ENCODE results near the gene MEF2A.

The MEF2A gene

DNA sequence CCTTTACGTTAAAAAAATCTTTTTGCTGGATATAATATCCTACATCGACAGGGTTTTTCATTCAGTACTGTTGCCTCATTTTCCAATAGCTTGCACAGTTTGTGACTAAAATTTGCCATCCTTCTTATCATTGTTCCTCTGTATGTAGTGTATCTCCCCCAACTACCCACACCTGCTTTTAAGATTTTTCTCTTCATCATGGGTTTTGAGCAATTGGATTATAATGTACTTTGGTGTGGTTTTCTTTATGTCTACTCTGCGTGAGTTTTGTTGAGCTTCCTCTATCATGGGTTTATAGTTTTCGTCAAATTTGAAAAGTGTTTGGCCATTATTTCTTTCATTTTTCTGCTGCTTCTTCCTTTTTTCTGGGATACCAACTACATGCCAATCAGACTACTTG lies 39.6 kb upstream of the MEF2A start:
- Histone ChIP-seq H3K36me3 (ENCODE audit: control insufficient read depth in 2 of 2, insufficient read depth in 1 of 2, low read length in 2 of 2) (no peaks in the 10 kb centered on the region), H3K4me1 (ENCODE audit: control insufficient read depth, insufficient read depth, low read length) (no peaks in the 10 kb centered on the region), H3K9me3 (ENCODE audit: control insufficient read depth, insufficient read depth, low read depth, low read length) (no peaks in the 10 kb centered on the region), H3K27ac (ENCODE audit: extremely low read depth, low read depth, low read length) (no peak overlapping the region), H3K4me3 (ENCODE audit: low read depth, low read length) (no peak overlapping the region)
- POLR2A ChIA-PET, result no interaction called here
- TF ChIP-seq ZNF37A (tag by site-specific recombination; IDR thresholded peaks at IDR 0.05) (no peak), ZNF645 (tag by site-specific recombination; IDR thresholded peaks at IDR 0.05) (no peak), ZNF174 (tag by site-specific recombination; IDR thresholded peaks at IDR 0.05) (no peak), ZNF404 (tag by site-specific recombination; IDR thresholded peaks at IDR 0.05) (no peak), ZNF677 (tag by site-specific recombination; IDR thresholded peaks at IDR 0.05) (no peak), ZNF837 (tag by site-specific recombination; IDR thresholded peaks at IDR 0.05) (no peak), PRDM1 (tag by site-specific recombination; IDR thresholded peaks at IDR 0.05) (no peak), ZBTB6 (tag by site-specific recombination; IDR thresholded peaks at IDR 0.05) (no peak), ZNF585B (tag by site-specific recombination; IDR thresholded peaks at IDR 0.05) (no peak), WT1 (tag by site-specific recombination; IDR thresholded peaks at IDR 0.05) (no peak)
- CTCF ChIA-PET, result interaction anchor here (0.7 kb wide), 1 partner anchor 230 kb away, joined by 3 read pairs; no protein-coding TSS in a partner anchor

DNA sequence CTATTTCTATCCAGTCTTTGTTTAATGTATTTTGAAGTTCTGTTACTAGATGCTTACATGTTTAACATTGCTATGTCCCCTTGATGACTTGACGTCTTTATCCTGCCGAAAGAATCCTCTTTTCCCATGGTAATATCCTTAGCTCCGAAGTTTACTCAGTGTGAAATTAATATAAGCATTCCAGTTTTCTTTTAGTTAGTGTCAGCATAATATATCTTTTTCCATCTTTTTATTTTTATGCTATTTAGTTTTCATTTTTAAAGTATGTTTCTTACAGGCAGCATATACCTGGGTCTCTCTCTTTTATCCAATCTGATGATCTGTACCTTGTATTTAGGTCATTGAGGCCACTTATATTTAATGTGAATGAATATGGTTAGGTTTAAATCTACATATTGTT lies 39.1 kb upstream of the MEF2A start:
- H3K4me1 ChIP-seq (ENCODE audit: control insufficient read depth, insufficient read depth, low read length), result no peaks in the 10 kb centered on the region
- no peaks in the 10 kb centered on the region for H3K36me3 ChIP-seq (ENCODE audit: control insufficient read depth in 2 of 2, insufficient read depth in 1 of 2, low read length in 2 of 2)
- CTCF ChIA-PET, result interaction anchor here (0.7 kb wide), 1 partner anchor 229 kb away, joined by 3 read pairs; no protein-coding TSS in a partner anchor
- H3K27ac ChIP-seq (ENCODE audit: extremely low read depth, low read depth, low read length), result no peak overlapping the region
- H3K4me3 ChIP-seq (ENCODE audit: low read depth, low read length), result no peak overlapping the region
- TF ChIP-seq, protein P1, sequence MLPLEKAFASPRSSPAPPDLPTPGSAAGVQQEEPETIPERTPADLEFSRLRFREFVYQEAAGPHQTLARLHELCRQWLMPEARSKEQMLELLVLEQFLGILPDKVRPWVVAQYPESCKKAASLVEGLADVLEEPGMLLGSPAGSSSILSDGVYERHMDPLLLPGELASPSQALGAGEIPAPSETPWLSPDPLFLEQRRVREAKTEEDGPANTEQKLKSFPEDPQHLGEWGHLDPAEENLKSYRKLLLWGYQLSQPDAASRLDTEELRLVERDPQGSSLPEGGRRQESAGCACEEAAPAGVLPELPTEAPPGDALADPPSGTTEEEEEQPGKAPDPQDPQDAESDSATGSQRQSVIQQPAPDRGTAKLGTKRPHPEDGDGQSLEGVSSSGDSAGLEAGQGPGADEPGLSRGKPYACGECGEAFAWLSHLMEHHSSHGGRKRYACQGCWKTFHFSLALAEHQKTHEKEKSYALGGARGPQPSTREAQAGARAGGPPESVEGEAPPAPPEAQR (tag by site-specific recombination; IDR thresholded peaks at IDR 0.05), result no peak
- TF ChIP-seq MYNN (tag by site-specific recombination; IDR thresholded peaks at IDR 0.05; ENCODE audit: borderline replicate concordance) (no peak), ZNF416 (tag by site-specific recombination; IDR thresholded peaks at IDR 0.05) (no peak), ZNF24 (tag by site-specific recombination; IDR thresholded peaks at IDR 0.05) (no peak), ZNF341 (tag by site-specific recombination; IDR thresholded peaks at IDR 0.05; ENCODE audit: low read depth) (no peak), ZNF138 (tag by site-specific recombination; IDR thresholded peaks at IDR 0.05; ENCODE audit: borderline replicate concordance) (no peak), ZSCAN23 (tag by site-specific recombination; IDR thresholded peaks at IDR 0.05) (no peak), ZNF791 (tag by site-specific recombination; IDR thresholded peaks at IDR 0.05) (no peak), ZNF48 (tag by site-specific recombination; IDR thresholded peaks at IDR 0.05) (no peak)
- TF ChIP-seq, protein P2, sequence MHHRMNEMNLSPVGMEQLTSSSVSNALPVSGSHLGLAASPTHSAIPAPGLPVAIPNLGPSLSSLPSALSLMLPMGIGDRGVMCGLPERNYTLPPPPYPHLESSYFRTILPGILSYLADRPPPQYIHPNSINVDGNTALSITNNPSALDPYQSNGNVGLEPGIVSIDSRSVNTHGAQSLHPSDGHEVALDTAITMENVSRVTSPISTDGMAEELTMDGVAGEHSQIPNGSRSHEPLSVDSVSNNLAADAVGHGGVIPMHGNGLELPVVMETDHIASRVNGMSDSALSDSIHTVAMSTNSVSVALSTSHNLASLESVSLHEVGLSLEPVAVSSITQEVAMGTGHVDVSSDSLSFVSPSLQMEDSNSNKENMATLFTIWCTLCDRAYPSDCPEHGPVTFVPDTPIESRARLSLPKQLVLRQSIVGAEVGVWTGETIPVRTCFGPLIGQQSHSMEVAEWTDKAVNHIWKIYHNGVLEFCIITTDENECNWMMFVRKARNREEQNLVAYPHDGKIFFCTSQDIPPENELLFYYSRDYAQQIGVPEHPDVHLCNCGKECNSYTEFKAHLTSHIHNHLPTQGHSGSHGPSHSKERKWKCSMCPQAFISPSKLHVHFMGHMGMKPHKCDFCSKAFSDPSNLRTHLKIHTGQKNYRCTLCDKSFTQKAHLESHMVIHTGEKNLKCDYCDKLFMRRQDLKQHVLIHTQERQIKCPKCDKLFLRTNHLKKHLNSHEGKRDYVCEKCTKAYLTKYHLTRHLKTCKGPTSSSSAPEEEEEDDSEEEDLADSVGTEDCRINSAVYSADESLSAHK (tag by site-specific recombination; IDR thresholded peaks at IDR 0.05), result no peak
- POLR2A ChIA-PET, result no interaction called here
- H3K9me3 ChIP-seq (ENCODE audit: control insufficient read depth, insufficient read depth, low read depth, low read length), result no peaks in the 10 kb centered on the region

Data from HEK293 (cell line).